Neural progenitor cell (in vitro differentiated cells): Measurements from ENCODE around the gene FN3K. TPM values are rescaled to one million over a fixed set of nuclear protein-coding genes. Genes with fewer than 3 reads are reported as not detected.
A peak's percentile ranks its signal among the peaks of the same experiment; 100 is the strongest.

Experiments
- DNase-seq: peaks from one replicate; pipeline ENCODE4 v3.0.0-alpha.2; 2016; ENCODE audit warnings: low spot score
- H2AFZ ChIP-seq: fragments of 200-600 bp; sonication (generic); replicated peaks from 2 replicates; pipeline ENCODE4 v1.6.1; 2016; ENCODE audit warnings: antibody characterized with exemption
- H3F3A ChIP-seq: fragments of 200-600 bp; sonication (generic); 2 replicates; pipeline ENCODE4 v1.6.1; 2016; ENCODE audit warnings: antibody characterized with exemption, low read depth
- H3K27ac ChIP-seq: fragments of 200-600 bp; sonication (generic); 2 replicates; pipeline ENCODE4 v1.5.1; 2016; ENCODE audit warnings: mild to moderate bottlenecking
- H3K27me3 ChIP-seq: fragments of 200-600 bp; sonication (generic); 2 replicates; pipeline ENCODE4 v1.6.1; 2016; ENCODE audit warnings: mild to moderate bottlenecking, moderate library complexity
- H3K36me3 ChIP-seq: fragments of 200-600 bp; sonication (generic); 2 replicates; pipeline ENCODE4 v1.5.1; 2016
- H3K4me1 ChIP-seq: fragments of 200-600 bp; sonication (generic); 2 replicates; pipeline ENCODE4 v1.6.1; 2016; ENCODE audit warnings: mixed run types
- H3K4me2 ChIP-seq: fragments of 200-600 bp; sonication (generic); 2 replicates; pipeline ENCODE4 v1.6.1; 2016
- H3K4me3 ChIP-seq: fragments of 200-600 bp; sonication (generic); 2 replicates; pipeline ENCODE4 v1.5.1; 2016
- H3K79me2 ChIP-seq: fragments of 200-600 bp; sonication (generic); 2 replicates; pipeline ENCODE4 v1.6.1; 2016; ENCODE audit warnings: low read depth
- H3K9ac ChIP-seq: fragments of 200-600 bp; sonication (generic); 2 replicates; pipeline ENCODE4 v1.6.1; 2016
- H3K9me3 ChIP-seq: fragments of 200-600 bp; sonication (generic); 2 replicates; pipeline ENCODE4 v1.5.1; 2016; ENCODE audit warnings: low read depth
- H4K20me1 ChIP-seq: fragments of 200-600 bp; sonication (generic); 2 replicates; pipeline ENCODE4 v1.6.1; 2016; ENCODE audit warnings: low read depth
- H3K27ac Mint-ChIP-seq: 3 replicates; pipeline ENCODE4 v1.8.0; 2021; ENCODE audit warnings: mixed read lengths
- H3K27me3 Mint-ChIP-seq: 2 replicates; pipeline ENCODE4 v1.8.0; 2022; ENCODE audit warnings: low read depth, mild to moderate bottlenecking, inconsistent platforms, moderate library complexity, mixed read lengths; ENCODE audit not compliant: insufficient read depth
- H3K36me3 Mint-ChIP-seq: 3 replicates; pipeline ENCODE4 v1.8.0; 2021; ENCODE audit warnings: mixed read lengths
- H3K4me1 Mint-ChIP-seq: 3 replicates; pipeline ENCODE4 v1.8.0; 2021; ENCODE audit warnings: mixed read lengths
- H3K4me3 Mint-ChIP-seq: 3 replicates; pipeline ENCODE4 v1.8.0; 2021; ENCODE audit warnings: mild to moderate bottlenecking, moderate library complexity, mixed read lengths
- H3K9me3 Mint-ChIP-seq: 3 replicates; pipeline ENCODE4 v1.8.0; 2020; ENCODE audit warnings: mixed read lengths
- EZH2 ChIP-seq: fragments of 200-600 bp; sonication (generic); IDR thresholded peaks from 2 replicates; pipeline ENCODE4 v1.6.1; 2017; ENCODE audit warnings: antibody characterized with exemption, mild to moderate bottlenecking, moderate library complexity
- EZH2phosphoT487 ChIP-seq: fragments of 200-600 bp; sonication (generic); IDR thresholded peaks from 2 replicates; pipeline ENCODE4 v1.6.1; 2017; ENCODE audit warnings: antibody characterized with exemption
- total RNA-seq: library from RNA; depleted of rRNA; stranded (reverse); fragments of >200 nt; gene quantifications from 2 replicates; pipeline ENCODE4 v1.2.3, GENCODE V29; 2015; ENCODE audit warnings: low replicate concordance
- TF ChIP-seq, protein P1 (sequence below): fragments of 200-600 bp; sonication (generic); IDR thresholded peaks from 2 replicates; pipeline ENCODE4 v1.5.1; 2017; ENCODE audit warnings: antibody characterized with exemption, mild to moderate bottlenecking

Gene FN3K
- total RNA-seq, 1 donor from 2014 or later, result 3.3 TPM

DNA sequence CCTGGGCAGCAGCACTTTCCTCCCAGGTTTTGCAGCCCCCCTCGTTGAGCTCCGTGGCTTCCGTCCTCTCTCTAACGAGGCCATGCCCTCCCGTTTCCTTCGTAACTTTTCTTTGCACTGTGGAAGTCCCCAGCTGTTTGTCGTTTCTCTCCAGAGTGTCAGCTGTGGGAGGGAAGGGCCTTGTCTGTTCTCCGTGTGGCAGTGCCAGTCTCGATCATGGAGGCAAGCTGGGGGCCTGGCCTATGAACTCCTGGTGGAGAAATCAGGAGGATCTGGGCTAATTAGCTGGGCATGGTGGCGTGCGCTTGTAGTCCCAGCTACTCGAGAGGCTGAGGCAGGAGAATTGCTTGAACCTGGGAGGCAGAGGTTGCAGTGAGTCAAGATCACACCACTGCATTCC, 44.8 kb downstream of the FN3K start:
- Mint-ChIP-seq H3K9me3 (no peaks in the 10 kb centered on the region), H3K36me3 (peaks cover 20% of the 10 kb centered on the region), H3K4me3 (no peak overlapping the region), H3K27me3 (peaks cover 4% of the 10 kb centered on the region), H3K27ac (no peak overlapping the region), H3K4me1 (peaks cover 9% of the 10 kb centered on the region)
- DNase-seq, result no peak
- peaks cover 8% of the 10 kb centered on the region for H4K20me1 ChIP-seq
- H2AFZ ChIP-seq, result no peak overlapping the region
- no peak overlapping the region for H3K4me2 ChIP-seq
- H3K9me3 ChIP-seq, result no peaks in the 10 kb centered on the region
- no peak overlapping the region for H3K27ac ChIP-seq
- H3K27me3 ChIP-seq, result no peaks in the 10 kb centered on the region
- TF ChIP-seq EZH2 (no peak), EZH2phosphoT487 (no peak)
- TF ChIP-seq, protein P1, sequence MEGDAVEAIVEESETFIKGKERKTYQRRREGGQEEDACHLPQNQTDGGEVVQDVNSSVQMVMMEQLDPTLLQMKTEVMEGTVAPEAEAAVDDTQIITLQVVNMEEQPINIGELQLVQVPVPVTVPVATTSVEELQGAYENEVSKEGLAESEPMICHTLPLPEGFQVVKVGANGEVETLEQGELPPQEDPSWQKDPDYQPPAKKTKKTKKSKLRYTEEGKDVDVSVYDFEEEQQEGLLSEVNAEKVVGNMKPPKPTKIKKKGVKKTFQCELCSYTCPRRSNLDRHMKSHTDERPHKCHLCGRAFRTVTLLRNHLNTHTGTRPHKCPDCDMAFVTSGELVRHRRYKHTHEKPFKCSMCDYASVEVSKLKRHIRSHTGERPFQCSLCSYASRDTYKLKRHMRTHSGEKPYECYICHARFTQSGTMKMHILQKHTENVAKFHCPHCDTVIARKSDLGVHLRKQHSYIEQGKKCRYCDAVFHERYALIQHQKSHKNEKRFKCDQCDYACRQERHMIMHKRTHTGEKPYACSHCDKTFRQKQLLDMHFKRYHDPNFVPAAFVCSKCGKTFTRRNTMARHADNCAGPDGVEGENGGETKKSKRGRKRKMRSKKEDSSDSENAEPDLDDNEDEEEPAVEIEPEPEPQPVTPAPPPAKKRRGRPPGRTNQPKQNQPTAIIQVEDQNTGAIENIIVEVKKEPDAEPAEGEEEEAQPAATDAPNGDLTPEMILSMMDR, result no peak
- peaks cover 6% of the 10 kb centered on the region for H3F3A ChIP-seq
- no peaks in the 10 kb centered on the region for H3K36me3 ChIP-seq
- H3K4me3 ChIP-seq, result no peak overlapping the region
- no peaks in the 10 kb centered on the region for H3K79me2 ChIP-seq
- no peak overlapping the region for H3K9ac ChIP-seq
- H3K4me1 ChIP-seq, result peaks cover 3% of the 10 kb centered on the region

DNA sequence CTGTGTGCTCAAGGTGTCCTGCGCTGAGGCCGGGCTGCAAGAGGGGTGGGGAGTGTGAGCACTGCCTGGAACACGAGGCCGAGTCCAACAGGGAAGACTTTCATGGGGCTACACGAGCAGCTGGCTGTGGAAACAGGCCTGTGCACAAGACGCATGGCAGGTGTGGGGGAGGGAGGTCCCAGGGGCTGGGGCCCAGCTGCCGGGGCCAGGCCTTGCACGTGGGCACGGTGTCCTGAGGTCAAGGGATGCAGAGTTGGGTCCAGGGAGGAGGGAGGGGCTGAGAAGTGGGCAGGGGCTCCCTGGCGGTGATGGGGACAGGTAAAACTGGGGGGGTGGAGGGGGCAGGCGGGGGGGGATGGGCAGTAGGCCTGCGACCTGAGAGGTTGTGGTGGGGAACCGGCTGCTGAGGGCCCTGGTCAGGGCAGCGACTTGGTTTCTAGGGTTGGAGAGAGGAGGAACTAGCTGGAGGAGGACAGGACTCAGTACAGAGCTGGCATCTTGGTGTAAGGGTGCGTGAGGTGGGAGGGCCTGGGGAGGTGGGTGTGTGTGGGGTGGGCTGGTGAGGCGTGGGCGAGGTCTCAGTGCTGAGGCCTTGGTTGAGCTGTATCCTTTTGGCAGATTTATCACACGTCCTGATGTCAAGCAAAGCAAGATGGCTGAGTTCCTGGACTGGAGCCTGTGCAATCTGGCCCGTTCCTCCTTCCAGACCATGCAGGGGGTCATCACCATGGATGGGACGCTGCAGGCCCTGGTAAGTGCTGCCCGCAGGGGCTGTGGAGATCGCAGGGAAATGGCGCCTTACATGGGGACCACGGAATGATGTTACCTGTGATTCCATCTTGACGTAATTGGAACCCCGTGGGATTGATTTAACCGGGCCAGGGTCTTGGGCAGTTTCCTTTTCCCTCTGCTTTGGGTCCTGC, 45.8 kb downstream of the FN3K start:
- Histone ChIP-seq H3K4me1 (peaks cover 3% of the 10 kb centered on the region), H2AFZ (no peak overlapping the region), H3K4me2 (no peak overlapping the region), H4K20me1 (peaks cover 5% of the 10 kb centered on the region), H3K36me3 (no peaks in the 10 kb centered on the region), H3K4me3 (no peak overlapping the region), H3K27ac (no peak overlapping the region), H3K79me2 (no peaks in the 10 kb centered on the region), H3K9ac (no peak overlapping the region), H3F3A (peaks cover 6% of the 10 kb centered on the region), H3K9me3 (no peaks in the 10 kb centered on the region), H3K27me3 (no peaks in the 10 kb centered on the region)
- no peak overlapping the region for H3K27ac Mint-ChIP-seq
- H3K9me3 Mint-ChIP-seq, result no peaks in the 10 kb centered on the region
- H3K27me3 Mint-ChIP-seq, result peaks cover 4% of the 10 kb centered on the region
- no peak for DNase-seq
- peaks cover 20% of the 10 kb centered on the region for H3K36me3 Mint-ChIP-seq
- H3K4me3 Mint-ChIP-seq, result no peak overlapping the region
- no peak for TF ChIP-seq EZH2phosphoT487
- TF ChIP-seq, protein P1, result no peak
- TF ChIP-seq EZH2, result no peak
- peaks cover 9% of the 10 kb centered on the region for H3K4me1 Mint-ChIP-seq

DNA sequence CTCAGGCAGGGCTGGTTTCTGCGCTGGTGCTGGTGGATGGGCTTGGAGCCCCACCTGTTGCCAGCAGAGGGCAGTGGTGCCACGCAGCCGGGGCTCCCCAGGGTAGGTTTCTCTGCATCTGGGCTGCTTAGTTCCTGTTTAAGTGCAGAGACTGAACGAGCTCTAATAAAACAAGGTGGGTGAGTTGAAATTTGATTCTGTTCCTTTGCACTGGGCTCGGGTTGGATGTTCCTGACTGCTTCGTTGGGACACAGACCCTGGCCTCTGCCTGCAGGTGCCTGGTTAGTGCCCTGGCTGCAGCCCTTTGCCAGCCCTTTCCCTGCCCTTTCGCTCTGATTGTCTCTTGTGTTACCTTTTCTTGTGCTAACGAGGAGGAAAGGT, 46.5 kb downstream of the FN3K start:
- Mint-ChIP-seq H3K9me3 (no peaks in the 10 kb centered on the region), H3K27me3 (peaks cover 4% of the 10 kb centered on the region), H3K27ac (no peak overlapping the region), H3K36me3 (peaks cover 19% of the 10 kb centered on the region), H3K4me1 (peaks cover 9% of the 10 kb centered on the region), H3K4me3 (peak overlapping the region; percentile 62)
- no peaks in the 10 kb centered on the region for H3K36me3 ChIP-seq
- no peak overlapping the region for H2AFZ ChIP-seq
- H3K79me2 ChIP-seq, result no peaks in the 10 kb centered on the region
- no peaks in the 10 kb centered on the region for H3K27me3 ChIP-seq
- peak; percentile 84 for DNase-seq
- no peak overlapping the region for H3K9ac ChIP-seq
- no peak overlapping the region for H3K4me3 ChIP-seq
- peaks cover 6% of the 10 kb centered on the region for H3F3A ChIP-seq
- TF ChIP-seq, protein P1, result peak; percentile 95
- no peak for TF ChIP-seq EZH2phosphoT487
- no peak for TF ChIP-seq EZH2
- no peak overlapping the region for H3K27ac ChIP-seq
- no peak overlapping the region for H3K4me2 ChIP-seq
- no peaks in the 10 kb centered on the region for H3K9me3 ChIP-seq
- H3K4me1 ChIP-seq, result peaks cover 3% of the 10 kb centered on the region
- H4K20me1 ChIP-seq, result peaks cover 5% of the 10 kb centered on the region
